HepG2 (cell line): ENCODE measurements around the gene CFL1. TPM values are rescaled to one million over a fixed set of nuclear protein-coding genes. Genes with fewer than 3 reads are reported as not detected.

Experiments used
- HMGA1 ChIP-seq: sonication (generic); formaldehyde crosslinking; conservative IDR thresholded peaks from 2 replicates; pipeline ENCODE4 v1.4.0; 2020; ENCODE audit warnings: missing genetic modification reagents
- ONECUT2 ChIP-seq: sonication (generic); formaldehyde crosslinking; IDR thresholded peaks from 2 replicates; pipeline ENCODE4 v1.4.0; 2020; ENCODE audit warnings: missing genetic modification reagents
- REST ChIP-seq, 2 experiments: IDR thresholded peaks; 2 replicates each; pipeline ENCODE4 v1.6.1; 2011 to 2012; ENCODE audit warnings: low read length in 2 of 2, borderline replicate concordance in 1 of 2, low read depth in 1 of 2, mild to moderate bottlenecking in 1 of 2, moderate library complexity in 1 of 2
- TGIF2 ChIP-seq: IDR thresholded peaks from 2 replicates; pipeline ENCODE4 v1.6.1; 2016; ENCODE audit warnings: control low read depth, missing compliant biosample characterization
- ZBTB42 ChIP-seq: sonication (generic); formaldehyde crosslinking; IDR thresholded peaks from 2 replicates; pipeline ENCODE4 v1.5.0; 2020; ENCODE audit warnings: mild to moderate bottlenecking, missing genetic modification reagents
- ZNF17 ChIP-seq: sonication (generic); formaldehyde crosslinking; IDR thresholded peaks from 2 replicates; pipeline ENCODE4 v1.5.0; 2020; ENCODE audit warnings: mild to moderate bottlenecking, missing genetic modification reagents
- ZNF558 ChIP-seq: sonication (generic); formaldehyde crosslinking; IDR thresholded peaks from 2 replicates; pipeline ENCODE4 v1.9.0; 2022; ENCODE audit warnings: mild to moderate bottlenecking, missing genetic modification reagents, borderline replicate concordance
- ZNF614 ChIP-seq: IDR thresholded peaks from 2 replicates; pipeline ENCODE4 v1.6.1; 2018; ENCODE audit warnings: missing biosample characterization, missing genetic modification reagents, inconsistent platforms, borderline replicate concordance
- polyA plus RNA-seq, 8 experiments: library from polyadenylated mRNA; depleted of rRNA in 3 of 8; stranded (reverse) in 7 of 8; unstranded in 1 of 8; fragments of >200 nt; fragmentation: Illumina TruSeq in 4 of 8; extraction: Trizol in 4 of 8; gene quantifications; 2 replicates each; pipeline versions ENCODE4 v1.2.1 to v1.2.3, GENCODE V29; 2011 to 2016; ENCODE audit warnings: low read depth in 4 of 8, missing spikeins in 1 of 8, mixed read lengths in 1 of 8; ENCODE audit not compliant: insufficient read depth in 1 of 8
- total RNA-seq, 5 experiments: library from RNA; depleted of rRNA; stranded (reverse); fragments of >200 nt; fragmentation: Illumina TruSeq; extraction: Trizol; gene quantifications; 2 replicates each; pipeline ENCODE4 v1.2.3, GENCODE V29; 2016; ENCODE audit warnings: low read depth in 1 of 5
- TF ChIP-seq, protein P1 (sequence below): IDR thresholded peaks from 2 replicates; pipeline ENCODE4 v1.6.1; 2016; ENCODE audit warnings: low read depth, borderline replicate concordance
- TF ChIP-seq, protein P2 (sequence below): sonication (generic); formaldehyde crosslinking; IDR thresholded peaks from 2 replicates; pipeline ENCODE4 v1.5.0; 2020; ENCODE audit warnings: mild to moderate bottlenecking, missing genetic modification reagents
- TF ChIP-seq, protein P3 (sequence below): sonication (generic); formaldehyde crosslinking; IDR thresholded peaks from 2 replicates; pipeline ENCODE4 v1.8.0; 2022; ENCODE audit warnings: mild to moderate bottlenecking, missing genetic modification reagents, moderate library complexity
- TF ChIP-seq, protein P4 (sequence below): sonication (generic); formaldehyde crosslinking; IDR thresholded peaks from 2 replicates; pipeline ENCODE4 v1.5.0; 2020; ENCODE audit warnings: missing genetic modification reagents
- TF ChIP-seq, protein P5 (sequence below): sonication (generic); formaldehyde crosslinking; IDR thresholded peaks from 2 replicates; pipeline ENCODE4 v1.4.0; 2020; ENCODE audit warnings: missing genetic modification reagents

The CFL1 gene
- total and polyA plus RNA-seq, 2 of the 13 experiments (the other 11 are each of a cell fraction or from before 2014, with no cell fraction given), result 379 to 383 TPM

GRCh38 chr11:65890324-65891218, 32.6 kb upstream of the CFL1 start, which contains the start of gene CCDC85B (continued):
- TF ChIP-seq, protein P1, sequence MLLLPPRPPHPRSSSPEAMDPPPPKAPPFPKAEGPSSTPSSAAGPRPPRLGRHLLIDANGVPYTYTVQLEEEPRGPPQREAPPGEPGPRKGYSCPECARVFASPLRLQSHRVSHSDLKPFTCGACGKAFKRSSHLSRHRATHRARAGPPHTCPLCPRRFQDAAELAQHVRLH (CRISPR knock-in tag), result peak; percentile 47; the same call in 1 of the 2 replicates
- TF ChIP-seq ZNF558 (peak; percentile 78; the same call in 1 of the 2 replicates), ZNF614 (no peak), ZNF17 (CRISPR knock-in tag) (no peak), TGIF2 (no peak; the same call in 1 of the 2 replicates), ONECUT2 (CRISPR knock-in tag) (no peak), HMGA1 (CRISPR knock-in tag) (no peak), ZBTB42 (CRISPR knock-in tag) (no peak), REST (IDR thresholded peaks at IDR 0.05; ENCODE audit: borderline replicate concordance in 1 of 2, low read depth in 1 of 2, low read length in 2 of 2) (no peak; a peak in 1 of 4 replicates)
- TF ChIP-seq, protein P2, sequence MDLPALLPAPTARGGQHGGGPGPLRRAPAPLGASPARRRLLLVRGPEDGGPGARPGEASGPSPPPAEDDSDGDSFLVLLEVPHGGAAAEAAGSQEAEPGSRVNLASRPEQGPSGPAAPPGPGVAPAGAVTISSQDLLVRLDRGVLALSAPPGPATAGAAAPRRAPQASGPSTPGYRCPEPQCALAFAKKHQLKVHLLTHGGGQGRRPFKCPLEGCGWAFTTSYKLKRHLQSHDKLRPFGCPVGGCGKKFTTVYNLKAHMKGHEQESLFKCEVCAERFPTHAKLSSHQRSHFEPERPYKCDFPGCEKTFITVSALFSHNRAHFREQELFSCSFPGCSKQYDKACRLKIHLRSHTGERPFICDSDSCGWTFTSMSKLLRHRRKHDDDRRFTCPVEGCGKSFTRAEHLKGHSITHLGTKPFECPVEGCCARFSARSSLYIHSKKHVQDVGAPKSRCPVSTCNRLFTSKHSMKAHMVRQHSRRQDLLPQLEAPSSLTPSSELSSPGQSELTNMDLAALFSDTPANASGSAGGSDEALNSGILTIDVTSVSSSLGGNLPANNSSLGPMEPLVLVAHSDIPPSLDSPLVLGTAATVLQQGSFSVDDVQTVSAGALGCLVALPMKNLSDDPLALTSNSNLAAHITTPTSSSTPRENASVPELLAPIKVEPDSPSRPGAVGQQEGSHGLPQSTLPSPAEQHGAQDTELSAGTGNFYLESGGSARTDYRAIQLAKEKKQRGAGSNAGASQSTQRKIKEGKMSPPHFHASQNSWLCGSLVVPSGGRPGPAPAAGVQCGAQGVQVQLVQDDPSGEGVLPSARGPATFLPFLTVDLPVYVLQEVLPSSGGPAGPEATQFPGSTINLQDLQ (CRISPR knock-in tag), result peak; percentile 87; the same call in 1 of the 2 replicates
- TF ChIP-seq, protein P3, sequence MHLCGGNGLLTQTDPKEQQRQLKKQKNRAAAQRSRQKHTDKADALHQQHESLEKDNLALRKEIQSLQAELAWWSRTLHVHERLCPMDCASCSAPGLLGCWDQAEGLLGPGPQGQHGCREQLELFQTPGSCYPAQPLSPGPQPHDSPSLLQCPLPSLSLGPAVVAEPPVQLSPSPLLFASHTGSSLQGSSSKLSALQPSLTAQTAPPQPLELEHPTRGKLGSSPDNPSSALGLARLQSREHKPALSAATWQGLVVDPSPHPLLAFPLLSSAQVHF (CRISPR knock-in tag), result no peak; the same call in 1 of the 2 replicates
- TF ChIP-seq, protein P4, sequence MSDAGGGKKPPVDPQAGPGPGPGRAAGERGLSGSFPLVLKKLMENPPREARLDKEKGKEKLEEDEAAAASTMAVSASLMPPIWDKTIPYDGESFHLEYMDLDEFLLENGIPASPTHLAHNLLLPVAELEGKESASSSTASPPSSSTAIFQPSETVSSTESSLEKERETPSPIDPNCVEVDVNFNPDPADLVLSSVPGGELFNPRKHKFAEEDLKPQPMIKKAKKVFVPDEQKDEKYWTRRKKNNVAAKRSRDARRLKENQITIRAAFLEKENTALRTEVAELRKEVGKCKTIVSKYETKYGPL (CRISPR knock-in tag), result peak; percentile 40; the same call in 1 of the 2 replicates
- TF ChIP-seq, protein P5, sequence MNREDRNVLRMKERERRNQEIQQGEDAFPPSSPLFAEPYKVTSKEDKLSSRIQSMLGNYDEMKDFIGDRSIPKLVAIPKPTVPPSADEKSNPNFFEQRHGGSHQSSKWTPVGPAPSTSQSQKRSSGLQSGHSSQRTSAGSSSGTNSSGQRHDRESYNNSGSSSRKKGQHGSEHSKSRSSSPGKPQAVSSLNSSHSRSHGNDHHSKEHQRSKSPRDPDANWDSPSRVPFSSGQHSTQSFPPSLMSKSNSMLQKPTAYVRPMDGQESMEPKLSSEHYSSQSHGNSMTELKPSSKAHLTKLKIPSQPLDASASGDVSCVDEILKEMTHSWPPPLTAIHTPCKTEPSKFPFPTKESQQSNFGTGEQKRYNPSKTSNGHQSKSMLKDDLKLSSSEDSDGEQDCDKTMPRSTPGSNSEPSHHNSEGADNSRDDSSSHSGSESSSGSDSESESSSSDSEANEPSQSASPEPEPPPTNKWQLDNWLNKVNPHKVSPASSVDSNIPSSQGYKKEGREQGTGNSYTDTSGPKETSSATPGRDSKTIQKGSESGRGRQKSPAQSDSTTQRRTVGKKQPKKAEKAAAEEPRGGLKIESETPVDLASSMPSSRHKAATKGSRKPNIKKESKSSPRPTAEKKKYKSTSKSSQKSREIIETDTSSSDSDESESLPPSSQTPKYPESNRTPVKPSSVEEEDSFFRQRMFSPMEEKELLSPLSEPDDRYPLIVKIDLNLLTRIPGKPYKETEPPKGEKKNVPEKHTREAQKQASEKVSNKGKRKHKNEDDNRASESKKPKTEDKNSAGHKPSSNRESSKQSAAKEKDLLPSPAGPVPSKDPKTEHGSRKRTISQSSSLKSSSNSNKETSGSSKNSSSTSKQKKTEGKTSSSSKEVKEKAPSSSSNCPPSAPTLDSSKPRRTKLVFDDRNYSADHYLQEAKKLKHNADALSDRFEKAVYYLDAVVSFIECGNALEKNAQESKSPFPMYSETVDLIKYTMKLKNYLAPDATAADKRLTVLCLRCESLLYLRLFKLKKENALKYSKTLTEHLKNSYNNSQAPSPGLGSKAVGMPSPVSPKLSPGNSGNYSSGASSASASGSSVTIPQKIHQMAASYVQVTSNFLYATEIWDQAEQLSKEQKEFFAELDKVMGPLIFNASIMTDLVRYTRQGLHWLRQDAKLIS (CRISPR knock-in tag), result no peak
